Neuronal stem cell (in vitro differentiated cells): Measurements from ENCODE around the gene PIAS1.

Experiments
- DNase-seq: peaks from one replicate; pipeline ENCODE4 v3.0.0-alpha.2; 2013; ENCODE audit warnings: low spot score
- H2AFZ ChIP-seq: one replicate; pipeline ENCODE4 v1.6.1; 2013; ENCODE audit warnings: mild to moderate bottlenecking, low read length, inconsistent platforms
- H2AK5ac ChIP-seq: 2 replicates; pipeline ENCODE4 v1.6.1; 2013; ENCODE audit warnings: low read depth, mild to moderate bottlenecking, inconsistent platforms, low read length, moderate library complexity, mixed read lengths
- H2BK120ac ChIP-seq: 2 replicates; pipeline ENCODE4 v1.6.1; 2013; ENCODE audit warnings: low read depth, mild to moderate bottlenecking, inconsistent platforms, low read length, moderate library complexity, mixed read lengths
- H2BK12ac ChIP-seq: one replicate; pipeline ENCODE4 v1.6.1; 2013; ENCODE audit warnings: low read length, inconsistent platforms
- H2BK15ac ChIP-seq: 2 replicates; pipeline ENCODE4 v1.6.1; 2013; ENCODE audit warnings: mild to moderate bottlenecking, low read length, inconsistent platforms, mixed read lengths
- H2BK5ac ChIP-seq: one replicate; pipeline ENCODE4 v1.6.1; 2013; ENCODE audit warnings: inconsistent platforms, mild to moderate bottlenecking, low read length, moderate library complexity
- H3K14ac ChIP-seq: one replicate; pipeline ENCODE4 v1.6.1; 2013; ENCODE audit warnings: low read length, inconsistent platforms
- H3K18ac ChIP-seq: 2 replicates; pipeline ENCODE4 v1.6.1; 2013; ENCODE audit warnings: low read length, inconsistent platforms
- H3K23ac ChIP-seq: 2 replicates; pipeline ENCODE4 v1.6.1; 2013; ENCODE audit warnings: low read depth, mild to moderate bottlenecking, mixed read lengths, low read length, inconsistent platforms; ENCODE audit not compliant: poor library complexity
- H3K27ac ChIP-seq: replicated peaks from 3 replicates; pipeline ENCODE4 v1.5.1; 2013; ENCODE audit warnings: low read length, inconsistent platforms
- H3K27me3 ChIP-seq, 3 experiments: 2 replicates each; pipeline ENCODE4 v1.6.1; 2013; ENCODE audit warnings: low read length in 3 of 3, mild to moderate bottlenecking in 2 of 3, inconsistent platforms in 1 of 3, low read depth in 1 of 3, mixed read lengths in 1 of 3, moderate library complexity in 1 of 3; ENCODE audit not compliant: control insufficient read depth in 3 of 3, insufficient read depth in 3 of 3
- H3K36me3 ChIP-seq, 2 donors: replicated peaks in 1 of 2; 2 replicates each; pipeline ENCODE4 v1.6.1; 2013; ENCODE audit warnings: low read length in 2 of 2; ENCODE audit not compliant: control insufficient read depth in 2 of 2, insufficient read depth in 2 of 2
- H3K4ac ChIP-seq: 2 replicates; pipeline ENCODE4 v1.6.1; 2013; ENCODE audit warnings: inconsistent platforms, mild to moderate bottlenecking, low read length, moderate library complexity
- H3K4me1 ChIP-seq, 2 donors: 1 replicate in 1 of 2; 2 replicates in 1 of 2; pipeline ENCODE4 v1.6.1; 2013; ENCODE audit warnings: low read length in 2 of 2, low read depth in 1 of 2; ENCODE audit not compliant: control insufficient read depth in 2 of 2, insufficient read depth in 1 of 2
- H3K4me2 ChIP-seq: one replicate; pipeline ENCODE4 v1.6.1; 2013; ENCODE audit warnings: mild to moderate bottlenecking, low read length, inconsistent platforms; ENCODE audit not compliant: insufficient read depth, poor library complexity, severe bottlenecking
- H3K4me3 ChIP-seq, 2 donors: 2 replicates each; pipeline ENCODE4 v1.5.1; 2013; ENCODE audit warnings: low read length in 2 of 2, mild to moderate bottlenecking in 2 of 2, inconsistent platforms in 1 of 2, moderate library complexity in 1 of 2
- H3K79me1 ChIP-seq: one replicate; pipeline ENCODE4 v1.6.1; 2013; ENCODE audit warnings: low read depth, mild to moderate bottlenecking, inconsistent platforms, low read length, moderate library complexity
- H3K9ac ChIP-seq: one replicate; pipeline ENCODE4 v1.6.1; 2013; ENCODE audit warnings: mild to moderate bottlenecking, low read depth, low read length, inconsistent platforms; ENCODE audit not compliant: poor library complexity
- H3K9me3 ChIP-seq, 2 donors: replicated peaks in 1 of 2; 2 replicates each; pipeline versions ENCODE3 to v1.6.1; 2013; ENCODE audit warnings: low read length in 2 of 2, mild to moderate bottlenecking in 2 of 2, inconsistent platforms in 1 of 2, low read depth in 1 of 2, mixed read lengths in 1 of 2, moderate library complexity in 1 of 2; ENCODE audit not compliant: control insufficient read depth in 2 of 2, insufficient read depth in 1 of 2
- H4K8ac ChIP-seq: one replicate; pipeline ENCODE4 v1.6.1; 2013; ENCODE audit warnings: low read depth, mild to moderate bottlenecking, inconsistent platforms, low read length, moderate library complexity
- H4K91ac ChIP-seq: one replicate; pipeline ENCODE4 v1.6.1; 2013; ENCODE audit warnings: low read length, low read depth, mild to moderate bottlenecking, inconsistent platforms; ENCODE audit not compliant: poor library complexity
- WGBS, 2 donors: extraction: QIAGEN DNeasy Blood & Tissue Kit; methylation state at CpG; one replicate each; pipeline ENCODE4 v1.1.7; 2013; ENCODE audit warnings: missing lambda C conversion rate in 2 of 2, mixed read lengths in 1 of 2; ENCODE audit not compliant: insufficient read length in 2 of 2, insufficient replicate concordance in 1 of 2; ENCODE audit errors: extremely low coverage in 2 of 2; 5-methylcytosine and 5-hydroxymethylcytosine counted together

PIAS1 gene

GRCh38 chr15:68229386-68230156, 175.5 kb downstream of the PIAS1 start, which contains the start of gene CLN6:
CLN6 (minus strand) TSS chr15:68229728; CDS start chr15:68229584, 144 bp downstream.
- Histone ChIP-seq H2BK120ac (no peak within 1 kb of the TSS), H4K8ac (peak within 1 kb of the TSS; percentile 98), H3K9me3 (no peaks in the 10 kb centered on the region), H3K27me3 (no peaks in the 10 kb centered on the region), H4K91ac (peak within 1 kb of the TSS; percentile 62), H2AFZ (peak within 1 kb of the TSS; percentile 93), H3K27ac (peak within 1 kb of the TSS; percentile 78), H3K4me1 (peaks cover 17% of the 10 kb centered on the region in 2 donors), H2BK12ac (peak within 1 kb of the TSS; percentile 77), H3K23ac (peak within 1 kb of the TSS; percentile 75), H3K4me3 (peak within 1 kb of the TSS; percentile 83 to 86), H3K79me1 (peaks cover 9% of the 10 kb centered on the region), H3K14ac (peak within 1 kb of the TSS; percentile 96), H2BK5ac (peak within 1 kb of the TSS; percentile 76), H2AK5ac (peak within 1 kb of the TSS; percentile 37), H3K36me3 (peaks cover 0 to 11% of the 10 kb centered on the region in 2 donors), H2BK15ac (peak within 1 kb of the TSS; percentile 88), H3K18ac (peak within 1 kb of the TSS; percentile 99), H3K4ac (no peak within 1 kb of the TSS), H3K9ac (peak within 1 kb of the TSS; percentile 96), H3K4me2 (peak within 1 kb of the TSS; percentile 98)
- no CpG with 5 or more reads among the region's 82 CpGs for WGBS, 2 donors
- peak; percentile 79 for DNase-seq

GRCh38 chr15:68230157-68231100, 176.3 kb downstream of the PIAS1 start:
- no peak overlapping the region for H2BK12ac ChIP-seq
- peaks cover 17% of the 10 kb centered on the region in 2 donors for H3K4me1 ChIP-seq
- peak overlapping the region; percentile 88 for H2BK15ac ChIP-seq
- no peak overlapping the region for H2BK120ac ChIP-seq
- no peak overlapping the region for H4K8ac ChIP-seq
- H3K14ac ChIP-seq: peak overlapping the region; percentile 96
- peak overlapping the region; percentile 75 for H3K23ac ChIP-seq
- H3K4me3 ChIP-seq: peak overlapping the region; percentile 80 to 83
- peak overlapping the region; percentile 93 for H2AFZ ChIP-seq
- H3K4me2 ChIP-seq: peak overlapping the region; percentile 98
- no CpG with 5 or more reads among the region's 20 CpGs for WGBS, 2 donors
- H3K27ac ChIP-seq: no peak overlapping the region
- peak overlapping the region; percentile 91 for H3K9ac ChIP-seq
- DNase-seq: no peak
- peak overlapping the region; percentile 37 for H2AK5ac ChIP-seq
- H3K79me1 ChIP-seq: peaks cover 9% of the 10 kb centered on the region
- peaks cover 0 to 8% of the 10 kb centered on the region in 2 donors for H3K36me3 ChIP-seq
- H3K27me3 ChIP-seq: no peaks in the 10 kb centered on the region
- H3K18ac ChIP-seq: peak overlapping the region; percentile 99
- H3K9me3 ChIP-seq: no peaks in the 10 kb centered on the region
- peak overlapping the region; percentile 76 for H2BK5ac ChIP-seq
- H3K4ac ChIP-seq: no peak overlapping the region
- H4K91ac ChIP-seq: no peak overlapping the region

DNA sequence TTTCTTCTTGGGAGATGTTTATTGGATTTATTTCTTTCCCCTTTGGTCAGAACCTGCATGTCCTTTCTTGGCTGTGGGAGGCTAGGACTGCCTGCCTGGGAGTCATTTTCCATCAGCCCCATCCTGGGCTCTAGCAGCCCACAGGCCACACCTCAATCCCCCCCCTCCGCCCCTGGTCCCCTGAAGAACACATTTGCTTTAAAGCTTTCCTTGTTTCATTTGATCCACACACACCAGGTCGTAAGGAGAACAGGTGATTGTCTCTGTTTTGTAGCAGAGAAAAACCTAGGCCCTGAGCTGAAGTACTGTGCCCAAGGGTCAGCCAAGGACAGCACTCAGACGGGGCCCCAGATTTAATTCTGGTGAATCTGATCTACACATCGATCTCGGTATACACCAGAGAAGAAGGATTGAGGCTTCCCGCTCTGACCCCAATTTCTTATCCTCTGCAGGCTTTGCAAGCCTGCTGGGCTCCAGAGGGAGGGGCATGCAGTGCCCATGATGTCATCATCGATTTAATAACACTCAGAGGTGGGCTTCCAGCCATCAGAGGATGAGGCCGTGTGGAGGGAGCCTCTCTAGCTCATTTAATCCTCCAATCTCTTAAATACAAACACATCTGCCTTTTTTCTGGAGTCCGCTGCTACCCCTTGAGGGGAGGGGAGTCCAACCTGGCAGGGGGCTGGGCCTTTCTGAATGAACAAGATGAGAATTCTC, 177.1 kb downstream of the PIAS1 start:
- no peak overlapping the region for H3K18ac ChIP-seq
- peak overlapping the region; percentile 49 for H2AFZ ChIP-seq
- no peak overlapping the region for H3K4me3 ChIP-seq
- no peak overlapping the region for H2BK5ac ChIP-seq
- peaks cover 8% of the 10 kb centered on the region for H3K79me1 ChIP-seq
- no CpG with 5 or more reads among the region's 9 CpGs for WGBS, 2 donors
- H3K27me3 ChIP-seq: no peaks in the 10 kb centered on the region
- no peak overlapping the region for H3K4ac ChIP-seq
- no peak overlapping the region for H2BK12ac ChIP-seq
- no peaks in the 10 kb centered on the region for H3K9me3 ChIP-seq
- no peak overlapping the region for H4K8ac ChIP-seq
- no peak overlapping the region for H3K23ac ChIP-seq
- peaks cover 17% of the 10 kb centered on the region in 2 donors for H3K4me1 ChIP-seq
- no peak overlapping the region for H4K91ac ChIP-seq
- H3K4me2 ChIP-seq: no peak overlapping the region
- no peak overlapping the region for H2BK15ac ChIP-seq
- no peak overlapping the region for H3K9ac ChIP-seq
- no peak overlapping the region for H2BK120ac ChIP-seq
- DNase-seq: no peak
- no peak overlapping the region for H3K14ac ChIP-seq
- H3K36me3 ChIP-seq: peaks cover 0 to 8% of the 10 kb centered on the region in 2 donors
- no peak overlapping the region for H3K27ac ChIP-seq
- no peak overlapping the region for H2AK5ac ChIP-seq
